Body of pancreas (tissue), 4 donors: ENCODE results near the gene PIP5K1B.

Source experiments
- CTCF ChIP-seq, 7 experiments: fragments of 450-650 bp in 4 of 7; fragments of 200-600 bp in 3 of 7; sonication (generic) in 3 of 7; IDR thresholded peaks; one replicate each; pipeline ENCODE4 v1.5.1; 2016 to 2019; ENCODE audit warnings: antibody characterized with exemption in 7 of 7
- POLR2A ChIP-seq, 3 donors: fragments of 450-650 bp; IDR thresholded peaks; one replicate each; pipeline ENCODE4 v1.6.1; 2016; ENCODE audit warnings: antibody characterized with exemption in 3 of 3, mild to moderate bottlenecking in 2 of 3

GRCh38 chr9:68800836-68801235, 95.8 kb downstream of the PIP5K1B start:
- TF ChIP-seq CTCF (IDR thresholded peaks at IDR 0.05), result no peak
- TF ChIP-seq POLR2A (IDR thresholded peaks at IDR 0.05), result no peak
